DMS153 (cell line): ENCODE measurements around the gene GDF7.
"Not testable (repeated sequence)": the region's sequence is repeated elsewhere in the genome, so short reads cannot be mapped to it uniquely, and the experiment has no call there.

Source experiments
- DNase-seq: peaks from one replicate; lab custom pipeline; 2025; lab: John Stamatoyannopoulos, UW

The GDF7 gene

DNA sequence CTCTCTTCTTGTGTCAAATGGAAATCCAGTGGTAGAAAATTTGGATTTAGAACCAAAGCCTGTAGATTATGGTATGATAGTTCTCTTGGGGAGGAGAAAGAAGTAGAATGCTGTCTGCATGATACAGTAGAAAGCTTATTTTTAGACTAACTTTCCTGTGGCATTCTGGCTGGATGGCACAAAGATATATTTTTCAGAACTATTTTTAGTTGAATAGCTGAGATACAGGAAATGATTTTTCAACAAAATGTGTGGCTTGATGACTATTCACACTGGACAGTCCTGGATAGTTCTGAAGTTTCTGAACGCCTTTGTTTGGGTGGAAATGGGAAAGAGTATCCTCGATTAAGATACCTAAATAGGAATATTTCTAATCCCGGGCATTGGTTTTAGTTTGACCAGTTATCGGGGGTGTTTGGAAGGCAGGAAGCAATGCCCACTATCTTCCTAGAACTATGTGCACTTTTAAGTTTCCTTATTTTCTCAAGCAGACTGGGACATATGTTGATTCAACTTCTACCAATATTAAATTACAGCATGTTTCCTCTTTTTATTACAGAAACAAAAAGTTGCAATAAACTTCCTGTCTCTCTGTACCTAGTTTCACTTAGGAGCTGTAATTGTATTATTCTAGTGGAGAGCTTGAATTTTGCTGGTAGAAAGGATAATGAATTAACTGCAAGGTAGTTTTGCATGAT, 32.1 kb downstream of the GDF7 start:
- no peak for DNase-seq

DNA sequence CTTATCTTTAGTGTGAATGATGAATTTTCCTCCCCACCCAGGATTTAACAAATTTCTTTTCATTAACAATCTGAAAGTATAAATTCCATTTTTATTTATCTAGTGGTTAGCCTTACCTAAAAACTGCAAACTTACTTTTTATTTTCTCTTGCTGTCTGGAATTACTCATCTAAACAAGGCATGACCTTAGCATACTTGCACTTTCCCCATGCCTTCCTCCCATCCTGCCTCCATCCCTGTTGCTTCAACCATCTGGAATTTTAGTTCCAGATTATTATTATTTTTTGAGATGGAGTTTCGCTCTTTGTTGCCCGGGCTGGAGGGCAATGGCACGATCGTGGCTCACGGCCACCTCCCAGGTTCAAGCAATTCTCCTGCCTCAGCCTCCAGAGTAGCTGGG, 35.6 kb downstream of the GDF7 start:
- DNase-seq, result no peak

DNA sequence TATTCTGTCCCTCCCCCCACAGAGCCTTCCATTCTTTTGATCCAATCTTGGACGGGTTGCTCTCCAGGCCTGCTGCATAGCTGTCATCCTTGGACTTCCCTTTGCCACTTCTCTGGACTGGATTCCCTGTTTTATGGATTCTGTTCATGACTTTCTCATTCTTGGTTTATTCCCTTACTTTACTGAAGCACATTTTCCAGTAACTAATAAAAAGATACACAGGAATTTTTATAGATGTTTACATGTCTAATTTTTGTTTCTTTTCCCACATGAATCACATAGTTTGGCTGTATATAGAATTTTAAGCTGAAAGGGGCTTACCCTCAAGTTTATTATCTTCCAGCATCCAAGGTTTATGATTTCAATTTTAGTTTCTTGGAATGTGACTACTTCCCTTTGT, 37.9 kb downstream of the GDF7 start:
- no peak for DNase-seq

DNA sequence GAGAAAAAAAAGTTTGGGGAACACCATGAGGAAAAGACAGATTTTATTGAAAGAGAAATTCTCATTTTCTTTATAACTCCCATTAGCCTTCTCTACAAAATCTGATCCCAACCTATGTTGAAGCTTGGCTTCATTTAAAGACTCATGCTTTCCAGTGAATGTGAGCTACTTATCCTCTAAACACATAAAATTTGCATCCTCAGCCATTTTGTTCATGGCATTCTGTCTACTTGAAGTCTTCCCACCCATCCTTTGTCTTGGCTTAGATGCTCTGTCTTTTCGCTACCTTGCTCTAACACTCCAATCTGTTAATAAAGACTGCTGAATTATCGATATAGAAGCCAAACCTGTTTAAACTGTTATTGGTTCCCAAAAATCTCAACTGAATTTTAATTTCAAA, 39.3 kb downstream of the GDF7 start:
- DNase-seq, result no peak

GRCh38 chr2:20706786-20707185, 39.8 kb downstream of the GDF7 start:
- DNase-seq, result no peak

DNA sequence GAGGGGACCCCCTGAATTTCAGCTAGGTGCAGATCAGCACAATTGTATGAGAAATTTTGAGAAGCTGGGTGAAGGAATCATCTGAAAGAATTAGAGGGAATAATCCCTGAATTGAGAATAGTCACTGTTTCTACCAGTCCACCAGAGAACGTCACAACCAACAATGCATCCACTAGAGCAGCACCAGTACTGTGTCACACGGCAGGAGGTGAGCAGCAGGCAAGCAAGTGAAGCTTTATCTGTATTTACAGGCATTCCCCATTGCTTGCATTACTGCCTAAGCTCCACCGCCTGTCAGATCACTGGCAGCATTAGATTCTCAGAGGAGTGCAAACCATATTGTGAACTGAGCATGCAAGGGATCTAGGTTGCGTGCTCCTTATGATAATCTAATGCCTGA, 40.7 kb downstream of the GDF7 start:
- DNase-seq, result no peak

DNA sequence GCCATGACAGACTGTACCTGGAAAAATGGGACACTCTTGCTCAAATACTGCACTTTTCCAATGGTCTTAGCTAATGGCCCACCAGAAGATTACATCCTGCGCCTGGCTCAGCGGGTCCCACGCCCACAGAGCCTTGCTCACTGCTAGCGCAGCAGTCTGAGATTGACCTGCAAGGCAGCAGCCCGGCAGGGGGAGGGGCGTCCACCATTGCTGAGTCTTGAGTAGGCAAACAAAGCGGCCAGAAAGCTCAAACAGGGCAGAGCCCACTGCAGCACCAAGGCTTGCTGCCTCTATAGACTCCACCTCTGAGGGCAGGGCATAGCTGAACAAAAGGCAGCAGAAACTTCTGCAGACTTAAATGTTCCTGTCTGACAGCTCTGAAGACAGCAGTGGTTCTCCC, 44.7 kb downstream of the GDF7 start:
- not testable (repeated sequence) for DNase-seq

DNA sequence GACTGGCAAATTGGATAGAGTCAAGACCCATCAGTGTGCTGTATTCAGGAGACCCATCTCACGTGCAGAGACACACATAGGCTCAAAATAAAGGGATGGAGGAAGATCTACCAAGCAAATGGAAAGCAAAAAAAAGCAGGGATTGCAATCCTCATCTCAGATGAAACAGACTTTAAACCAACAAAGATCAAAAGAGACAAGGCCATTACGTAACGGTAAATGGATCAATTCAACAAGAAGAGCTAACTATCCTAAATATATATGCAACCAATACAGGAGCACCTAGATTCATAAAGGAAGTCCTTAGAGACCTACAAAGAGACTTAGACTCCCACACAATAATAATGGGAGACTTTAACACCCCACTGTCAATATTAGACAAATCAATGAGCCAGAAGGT, 46.6 kb downstream of the GDF7 start:
- DNase-seq, result not testable (repeated sequence)

GRCh38 chr2:20714412-20714811, 47.5 kb downstream of the GDF7 start:
- not testable (repeated sequence) for DNase-seq

- not testable (repeated sequence) for DNase-seq
Measured at GRCh38 chr2:20716164-20716563, 49.2 kb downstream of the GDF7 start.

DNA sequence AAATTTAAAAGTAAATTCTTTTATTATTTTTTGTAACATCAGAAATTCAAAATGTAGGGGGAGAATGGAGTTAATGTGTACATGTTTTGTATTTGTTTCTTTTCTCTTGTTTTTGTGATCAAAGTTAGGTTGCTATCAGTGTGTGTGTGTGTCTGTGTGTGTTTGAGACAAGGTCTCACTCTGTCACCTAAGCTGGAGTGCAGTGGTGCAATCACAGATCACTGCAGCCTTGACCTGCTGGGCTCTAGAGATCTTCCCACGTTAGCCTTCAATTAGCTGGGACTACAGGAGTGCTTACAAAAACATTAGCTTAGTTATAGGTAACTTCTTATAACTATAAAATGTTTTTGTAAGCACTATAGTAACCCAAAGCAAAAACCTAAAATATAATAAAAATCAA, 50.7 kb downstream of the GDF7 start:
- DNase-seq, result no peak

- DNase-seq, result no peak
Measured at GRCh38 chr2:20722592-20723240, 55.8 kb downstream of the GDF7 start.

DNA sequence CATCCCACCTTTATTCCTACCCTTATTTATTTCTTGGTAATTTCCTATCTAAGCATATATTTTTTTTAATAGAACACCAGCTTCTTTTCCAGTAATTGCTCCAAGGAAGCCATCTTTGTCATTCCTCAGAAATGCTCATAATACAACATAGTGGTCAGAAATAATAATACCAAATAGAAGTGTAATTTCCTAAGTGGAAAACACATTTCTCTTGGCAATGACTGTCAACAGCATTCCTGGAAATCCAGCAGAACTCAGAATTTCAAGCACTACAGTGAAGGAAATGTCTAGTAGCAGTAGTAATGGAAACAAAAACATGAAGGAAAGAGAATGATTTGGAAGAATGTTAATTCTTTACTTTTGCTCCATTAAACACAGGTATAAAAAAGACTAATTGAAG, 56.6 kb downstream of the GDF7 start:
- DNase-seq, result no peak

DNA sequence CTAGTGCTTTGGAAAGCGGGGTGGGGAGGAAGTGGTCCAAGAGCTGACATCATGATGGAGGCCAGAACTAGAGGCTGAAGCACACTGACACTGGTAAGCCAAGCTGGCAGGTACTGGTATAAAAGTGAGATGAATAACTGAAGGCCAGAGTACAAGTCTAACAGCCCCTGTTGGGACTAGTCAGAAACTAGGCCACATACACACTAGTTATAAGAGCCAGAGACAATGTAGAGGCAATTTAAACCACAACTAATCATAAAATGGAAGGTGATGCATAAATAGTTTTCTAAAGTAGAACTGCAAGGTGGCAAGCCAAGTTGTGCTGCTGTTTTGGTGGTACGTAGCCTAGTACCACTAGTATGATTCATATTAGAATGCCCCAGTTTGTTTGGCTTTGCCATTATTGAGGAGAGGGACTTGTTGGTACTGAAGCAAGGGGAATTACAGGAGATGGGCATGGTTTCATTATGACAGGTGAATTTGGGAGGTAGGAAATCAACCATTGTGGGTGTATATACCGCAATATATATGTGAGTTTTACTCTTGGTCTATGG, 57.6 kb downstream of the GDF7 start:
- no peak for DNase-seq

GRCh38 chr2:20725782-20726181, 58.8 kb downstream of the GDF7 start:
- DNase-seq, result no peak

GRCh38 chr2:20726913-20727312, 60.0 kb downstream of the GDF7 start:
- DNase-seq, result no peak

DNA sequence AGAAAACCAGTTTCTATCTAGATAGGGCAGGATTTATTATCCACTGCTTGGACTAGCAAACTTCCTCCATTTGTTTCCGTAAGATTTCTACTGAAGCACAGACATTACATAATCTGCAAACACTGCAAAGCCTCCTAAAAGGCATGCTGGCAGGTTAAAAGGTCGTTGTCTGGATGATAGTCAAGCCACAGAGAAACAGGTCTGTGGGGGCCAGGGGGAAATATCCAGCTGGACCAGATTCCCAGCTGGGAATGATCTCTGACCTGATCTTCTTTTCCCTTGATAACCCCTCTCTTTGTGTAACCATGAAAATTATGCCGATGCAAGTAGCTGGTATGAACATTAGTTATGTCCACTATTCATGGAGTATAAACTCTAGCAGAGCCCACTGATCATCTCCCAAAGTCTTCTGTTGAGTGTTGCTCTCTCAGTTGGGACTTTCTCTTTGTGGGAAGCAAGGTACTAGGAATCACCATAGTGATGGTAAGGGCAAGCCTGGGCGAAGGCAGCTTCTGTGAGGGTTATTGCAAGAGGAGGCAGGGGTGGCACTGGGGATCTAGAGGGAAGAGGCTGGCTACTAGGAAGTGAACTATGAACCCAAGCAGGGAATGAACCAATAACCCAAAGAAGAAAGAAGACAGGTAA, 61.3 kb downstream of the GDF7 start:
- peak; percentile 3 for DNase-seq
